Measurements from ENCODE around the gene HTRA1. TPM values are rescaled to one million over a fixed set of nuclear protein-coding genes. Genes with fewer than 3 reads are reported as not detected.

The HTRA1 gene
- total RNA-seq, 1 donor from 2014 or later = 62.6 TPM

DNA sequence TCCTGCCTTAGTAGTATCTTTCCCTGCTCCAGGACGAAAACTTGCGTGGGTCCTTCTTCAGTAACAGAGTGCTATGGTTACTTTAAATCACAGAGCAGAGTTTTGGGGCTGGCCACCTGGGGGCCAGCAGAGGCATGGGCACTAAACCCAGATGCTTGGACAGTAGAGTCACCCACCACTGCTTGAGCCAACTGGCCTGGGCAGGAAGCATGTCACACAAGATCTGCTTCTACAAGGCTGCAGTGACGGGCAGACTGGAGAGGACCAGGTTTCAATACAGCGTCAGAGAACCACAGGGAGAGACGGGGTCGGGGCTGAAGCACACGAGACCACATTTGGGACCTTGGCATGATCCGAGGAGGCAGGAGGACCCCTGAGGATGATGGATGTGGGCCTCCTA, 84.9 kb downstream of the HTRA1 start:
- Histone ChIP-seq H3K4me1 (peaks cover 3% of the 10 kb centered on the region), H3K4me3 (no peak overlapping the region), H3K27me3 (ENCODE audit: low read depth) (no peaks in the 10 kb centered on the region), H3K9me3 (replicated peaks) (no peaks in the 10 kb centered on the region), H3K27ac (replicated peaks) (no peak overlapping the region), H3K36me3 (no peaks in the 10 kb centered on the region)
- DNase-seq = no peak
- TF ChIP-seq CTCF (IDR thresholded peaks at IDR 0.05; ENCODE audit: borderline replicate concordance) = no peak
- intact Hi-C loops (cut with micrococcal nuclease) = no loop called here

- no peaks in the 10 kb centered on the region for H3K36me3 ChIP-seq
- H3K4me3 ChIP-seq = no peak overlapping the region
- peaks cover 5% of the 10 kb centered on the region for H3K4me1 ChIP-seq
- H3K27ac ChIP-seq (replicated peaks) = no peak overlapping the region
- intact Hi-C loops (cut with micrococcal nuclease) = no loop called here
- no peaks in the 10 kb centered on the region for H3K27me3 ChIP-seq (ENCODE audit: low read depth)
- no peak for TF ChIP-seq CTCF (IDR thresholded peaks at IDR 0.05; ENCODE audit: borderline replicate concordance)
- DNase-seq = no peak
- H3K9me3 ChIP-seq (replicated peaks) = no peaks in the 10 kb centered on the region
Measured at GRCh38 chr10:122548407-122549085, 87.2 kb downstream of the HTRA1 start.

- TF ChIP-seq CTCF (IDR thresholded peaks at IDR 0.05; ENCODE audit: borderline replicate concordance) = no peak
- intact Hi-C loops (cut with micrococcal nuclease) = loop anchor here (10.0 kb wide), 1 partner anchor 105 kb away; no protein-coding TSS in a partner anchor
- no peak for DNase-seq
Measured at GRCh38 chr10:122549636-122550035, 88.3 kb downstream of the HTRA1 start.

DNA sequence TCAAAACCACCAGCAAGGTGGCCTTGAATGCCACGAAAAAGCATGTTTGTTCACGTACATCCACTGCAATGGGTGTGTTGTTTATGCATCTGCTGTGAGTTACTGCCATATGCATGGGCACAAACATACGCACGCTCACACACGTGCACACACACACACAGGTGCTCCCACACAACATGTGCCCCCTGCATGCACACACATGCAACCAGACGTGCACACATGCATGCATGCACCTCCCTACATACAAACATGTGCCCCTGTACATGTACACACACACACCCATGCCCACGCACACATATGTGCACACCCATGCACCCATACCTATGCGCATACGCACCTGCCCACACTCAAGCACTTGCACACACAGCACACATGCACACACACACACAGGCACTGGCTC, 89.1 kb downstream of the HTRA1 start:
- Histone ChIP-seq H3K4me1 (peaks cover 5% of the 10 kb centered on the region), H3K9me3 (replicated peaks) (no peaks in the 10 kb centered on the region), H3K27ac (replicated peaks) (no peak overlapping the region), H3K4me3 (no peak overlapping the region), H3K27me3 (ENCODE audit: low read depth) (no peaks in the 10 kb centered on the region), H3K36me3 (no peaks in the 10 kb centered on the region)
- DNase-seq = no peak
- intact Hi-C loops (cut with micrococcal nuclease) = loop anchor here (10.0 kb wide), 1 partner anchor 106 kb away; no protein-coding TSS in a partner anchor
- no peak for TF ChIP-seq CTCF (IDR thresholded peaks at IDR 0.05; ENCODE audit: borderline replicate concordance)

More at GRCh38 chr10:122549636-122550035, 88.3 kb downstream of the HTRA1 start:
- Histone ChIP-seq H3K9me3 (replicated peaks) (no peaks in the 10 kb centered on the region), H3K27me3 (ENCODE audit: low read depth) (no peaks in the 10 kb centered on the region), H3K4me1 (peaks cover 5% of the 10 kb centered on the region), H3K27ac (replicated peaks) (no peak overlapping the region), H3K36me3 (no peaks in the 10 kb centered on the region), H3K4me3 (no peak overlapping the region)

DNA sequence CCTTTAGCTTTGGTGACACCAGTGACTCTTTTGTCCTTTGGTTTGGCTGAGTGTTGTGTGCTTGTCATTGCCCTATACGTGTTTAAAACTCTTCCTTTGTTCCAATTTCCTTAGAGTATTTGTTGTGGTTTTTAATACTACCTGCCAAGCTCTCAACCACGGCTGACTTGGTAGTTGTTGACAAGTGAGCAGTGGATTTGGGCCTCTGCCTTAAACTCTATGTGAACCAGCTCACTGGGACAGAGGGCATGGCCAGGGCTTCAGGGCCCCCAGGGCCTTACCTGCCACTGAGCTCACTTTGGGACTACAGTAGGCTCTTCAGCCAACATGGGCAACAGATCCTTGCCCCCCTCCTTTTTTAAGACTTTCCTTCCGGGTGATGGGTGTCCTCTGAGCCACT, 89.6 kb downstream of the HTRA1 start:
- Histone ChIP-seq H3K27me3 (ENCODE audit: low read depth) (peaks cover under 1% of the 10 kb centered on the region), H3K9me3 (replicated peaks) (no peaks in the 10 kb centered on the region), H3K4me3 (no peak overlapping the region), H3K27ac (replicated peaks) (no peak overlapping the region), H3K4me1 (peaks cover 5% of the 10 kb centered on the region), H3K36me3 (no peaks in the 10 kb centered on the region)
- DNase-seq = no peak
- intact Hi-C loops (cut with micrococcal nuclease) = loop anchor here (10.0 kb wide), 1 partner anchor 106 kb away; no protein-coding TSS in a partner anchor
- TF ChIP-seq CTCF (IDR thresholded peaks at IDR 0.05; ENCODE audit: borderline replicate concordance) = no peak
